NCI-H226 (cell line): ENCODE data around the gene FIGLA.

ENCODE experiments used
- DNase-seq: peaks from one replicate; pipeline ENCODE4 v3.0.0-alpha.2; 2015

Gene FIGLA

GRCh38 chr2:70769450-70769849 is 21.0 kb downstream of the FIGLA start:
- DNase-seq, result no peak

DNA sequence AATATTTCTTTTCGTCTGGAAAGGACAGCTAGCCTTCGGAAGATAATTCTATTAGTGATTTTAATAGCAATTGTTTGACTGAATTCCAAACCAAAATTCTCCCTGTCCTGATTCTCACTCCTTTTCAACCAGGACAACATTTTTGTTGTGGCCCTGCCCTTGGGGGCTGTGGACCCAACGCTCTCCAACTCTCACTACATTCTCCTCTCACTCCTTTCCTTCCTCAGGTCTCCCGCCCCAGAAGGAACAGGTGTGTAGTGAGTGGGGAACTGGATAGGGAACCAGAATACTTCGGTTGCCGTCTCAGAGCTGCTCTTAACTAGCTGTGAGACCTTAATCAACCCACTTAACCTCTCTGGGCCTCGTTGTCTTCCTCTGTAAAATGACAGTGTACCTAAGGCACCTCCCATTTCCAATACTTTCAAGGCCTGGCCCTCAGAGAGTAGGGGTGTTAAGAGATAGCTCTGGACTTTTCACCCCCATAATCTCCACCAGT is 21.8 kb downstream of the FIGLA start:
- no peak for DNase-seq

DNA sequence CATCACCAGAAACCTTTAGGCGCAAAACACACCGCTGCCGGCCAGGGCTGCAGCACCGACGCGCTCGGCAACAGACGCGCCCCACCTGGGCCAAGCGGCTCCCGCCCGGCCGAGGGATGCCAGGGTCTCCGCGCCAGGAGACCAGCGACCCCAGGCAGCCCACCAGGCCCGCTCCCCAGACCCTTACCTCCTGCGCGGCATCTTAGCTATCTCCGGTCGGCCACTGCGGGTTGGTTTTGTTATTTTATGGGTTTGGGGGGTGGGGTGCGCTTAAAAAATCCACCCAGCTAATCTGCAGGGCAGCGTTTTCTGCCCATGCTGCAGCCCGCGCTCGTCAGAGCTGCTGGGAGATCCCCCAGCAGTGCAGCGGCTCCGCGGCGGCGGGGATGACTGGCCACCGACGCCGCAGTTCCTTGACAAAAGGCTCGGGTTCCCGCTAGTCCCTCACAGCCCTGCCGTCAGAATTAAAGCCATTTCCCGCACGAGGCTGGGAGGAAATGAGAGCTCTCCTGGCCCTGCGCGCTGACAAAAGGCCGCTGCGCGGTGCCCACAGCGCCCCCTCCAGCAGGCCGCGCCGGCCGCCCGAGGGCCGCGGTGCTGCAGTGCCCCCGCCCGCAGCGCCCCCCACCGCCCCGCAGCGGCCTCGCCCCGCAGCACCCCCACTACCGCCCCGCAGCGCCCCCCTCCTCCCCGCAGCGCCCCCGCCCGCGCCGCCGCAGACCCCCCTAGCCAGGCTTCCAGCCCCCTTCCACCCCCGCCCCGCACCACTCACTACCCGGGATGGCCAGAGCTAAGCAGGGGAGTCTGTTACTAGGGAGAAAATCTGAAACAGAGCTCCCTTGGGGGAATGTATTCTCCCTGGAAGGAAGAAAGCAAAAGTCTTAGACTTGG is 22.5 kb downstream of the FIGLA start, which contains the start of gene ADD2:
ADD2 (minus strand) TSS at position 502 of the 891 bp plus-strand sequence. CDS start 61,792 bp downstream, outside the sequence.
- peak; percentile 62 for DNase-seq

DNA sequence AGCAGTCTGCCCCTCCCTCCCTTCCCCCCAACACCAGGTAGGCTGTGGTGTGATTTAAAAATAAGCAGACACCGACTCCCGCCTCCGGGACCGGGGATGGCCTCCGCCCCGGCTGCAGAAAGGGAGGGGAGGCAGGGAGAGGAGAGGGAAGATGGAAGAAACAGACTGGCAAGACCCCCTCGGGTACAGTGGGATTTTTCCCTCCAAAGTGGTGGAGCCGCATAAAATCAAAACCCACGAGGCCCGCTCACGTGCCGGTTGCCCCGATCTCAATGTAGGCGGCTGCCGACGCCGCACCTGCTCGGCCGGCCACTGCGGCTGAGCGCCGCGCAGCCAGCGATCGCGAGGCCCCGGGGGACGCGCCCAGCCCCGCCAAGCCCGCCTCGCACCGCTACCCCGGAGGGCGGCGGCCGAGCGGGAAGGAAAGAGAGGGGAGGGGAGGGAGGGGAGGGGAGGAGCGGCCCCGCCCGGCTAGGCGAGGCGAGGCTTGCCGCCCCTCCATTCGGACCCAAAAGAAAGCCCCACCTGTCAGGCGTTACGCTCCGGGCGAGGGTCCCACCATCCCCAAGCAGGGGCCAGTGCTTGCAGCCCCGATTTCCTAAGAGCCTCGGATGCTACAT is 23.3 kb downstream of the FIGLA start:
- DNase-seq, result peak; percentile 6

DNA sequence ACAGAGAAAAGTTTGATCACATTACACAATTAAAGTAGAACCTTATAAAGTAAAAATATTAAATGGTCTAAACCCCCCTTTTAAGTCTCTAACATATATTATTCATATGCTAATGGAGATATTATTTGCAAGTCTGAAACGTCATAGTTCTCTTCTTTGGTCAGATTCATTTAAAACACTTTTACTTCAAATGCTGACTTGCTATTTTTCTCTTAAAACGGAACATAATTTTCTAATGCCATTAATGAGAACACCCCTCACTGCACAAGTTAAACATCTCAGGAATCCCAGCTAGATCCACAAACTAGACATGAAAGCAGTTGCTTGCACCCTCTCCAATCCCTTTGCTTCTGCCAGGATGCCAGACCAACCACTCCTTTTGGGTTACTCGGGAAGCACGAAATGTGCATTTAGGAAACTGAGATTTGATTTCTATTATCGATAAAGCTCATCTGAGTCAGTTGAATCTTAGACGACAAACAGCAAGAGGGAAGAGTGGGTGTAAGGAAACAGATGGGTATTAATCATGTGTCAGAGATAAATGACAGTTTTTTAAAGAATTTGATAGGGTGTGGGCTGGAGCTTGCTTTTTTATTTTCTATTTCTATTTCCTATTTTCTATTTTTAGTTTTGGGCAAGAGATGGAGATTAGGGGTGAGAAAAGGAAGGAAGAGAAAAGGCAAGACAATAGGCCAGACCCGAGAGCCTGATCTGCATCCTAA is 23.9 kb downstream of the FIGLA start:
- DNase-seq, result no peak

DNA sequence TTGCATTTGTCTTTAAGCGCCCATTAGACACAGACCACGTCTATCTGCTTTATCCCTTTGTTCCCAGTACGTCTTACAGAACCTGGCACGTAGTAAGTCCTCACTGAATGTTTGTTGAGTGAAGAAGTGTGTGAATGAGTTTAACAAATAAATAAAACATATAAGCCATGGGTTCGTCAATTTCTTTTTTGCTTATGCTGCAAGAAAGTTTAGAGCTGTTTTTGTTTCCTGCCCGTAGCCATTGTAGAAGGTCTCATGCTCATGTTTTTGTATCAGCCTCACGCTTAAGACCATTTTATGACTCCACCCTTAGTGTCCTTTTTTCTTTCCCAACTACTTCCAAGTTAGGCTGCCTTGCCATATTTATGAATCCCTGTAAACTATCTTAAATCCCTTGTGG is 24.9 kb downstream of the FIGLA start:
- DNase-seq, result no peak

DNA sequence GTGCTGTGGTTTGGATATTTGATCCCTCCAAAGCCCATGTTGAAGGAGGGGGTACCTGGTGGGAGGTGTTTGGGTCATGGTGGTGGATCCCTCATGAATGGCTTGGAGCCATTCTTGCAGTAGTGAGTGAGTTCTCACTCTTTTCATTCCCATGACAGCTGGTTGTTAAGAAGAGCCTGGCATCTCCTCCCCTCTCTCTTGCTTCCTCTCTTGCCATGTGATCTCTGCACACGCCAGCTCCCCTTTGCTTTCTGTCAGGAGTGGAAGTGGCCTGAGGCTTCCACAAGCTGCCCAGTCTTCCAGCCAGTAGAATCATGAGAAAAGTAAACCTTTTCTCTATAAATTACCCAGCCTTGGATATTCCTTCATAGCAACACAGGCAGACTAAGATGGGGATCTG is 31.0 kb downstream of the FIGLA start:
- DNase-seq, result no peak

- no peak for DNase-seq
Observed at GRCh38 chr2:70757966-70758365, 32.5 kb downstream of the FIGLA start.

- no peak for DNase-seq
Observed at GRCh38 chr2:70757360-70757759, 33.1 kb downstream of the FIGLA start.

DNA sequence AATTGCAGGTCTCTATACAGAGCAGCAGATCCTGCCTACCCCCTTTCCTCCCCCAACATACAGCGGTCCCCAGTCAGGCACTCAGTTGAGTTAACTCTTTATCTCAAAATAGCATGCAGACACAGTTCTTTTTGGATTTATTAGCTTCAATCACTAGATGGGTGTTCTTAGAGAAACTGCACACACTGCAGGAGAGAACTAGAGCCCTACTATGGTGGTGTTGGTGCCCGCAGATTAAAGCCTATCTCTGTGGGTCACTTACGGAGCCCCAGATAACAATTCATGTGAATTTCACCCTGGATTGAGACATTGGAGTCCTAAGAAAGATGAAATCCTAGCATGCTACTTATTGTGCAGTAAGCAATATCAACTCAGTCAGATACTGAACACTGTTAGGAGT is 34.3 kb downstream of the FIGLA start:
- DNase-seq, result no peak

- DNase-seq, result no peak
Observed at GRCh38 chr2:70753902-70754301, 36.5 kb downstream of the FIGLA start.

DNA sequence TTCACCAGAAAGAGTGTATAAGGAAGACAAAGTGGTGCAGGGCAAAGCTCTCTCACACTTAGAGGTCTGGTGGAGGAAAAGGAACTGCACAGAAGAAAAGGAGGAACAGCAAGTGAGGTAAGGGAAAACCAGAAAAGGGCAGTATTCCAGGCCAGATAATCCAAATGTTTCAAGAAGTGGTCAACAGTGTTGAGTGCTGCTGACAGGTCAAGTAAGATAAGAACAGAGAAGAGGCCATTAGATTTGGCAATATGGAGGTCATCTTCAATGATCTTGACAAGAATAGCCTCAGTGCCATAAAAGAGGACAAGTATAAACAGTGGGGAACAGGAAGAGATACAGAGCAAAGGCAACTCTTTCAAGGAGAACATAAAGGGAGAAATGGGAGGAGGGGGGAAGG is 37.4 kb downstream of the FIGLA start:
- no peak for DNase-seq

DNA sequence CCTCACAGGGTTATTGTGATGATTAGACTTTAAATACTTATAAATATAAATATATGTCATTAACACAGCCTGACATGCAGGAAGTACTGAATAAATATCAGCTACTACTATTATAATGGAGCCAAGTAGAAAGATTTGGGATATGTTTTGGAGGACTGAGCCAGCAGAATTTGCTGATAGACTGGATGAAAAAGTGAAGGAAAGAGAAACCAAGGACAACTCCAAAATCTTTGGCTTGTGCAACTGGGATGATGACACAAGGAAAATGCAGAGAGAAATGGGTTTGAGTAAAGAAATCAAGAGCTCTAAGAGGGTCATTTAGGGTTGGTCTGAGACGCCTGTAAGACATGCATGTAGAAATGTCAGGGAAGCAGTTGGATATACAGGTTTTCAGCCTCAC is 38.0 kb downstream of the FIGLA start:
- DNase-seq, result no peak

DNA sequence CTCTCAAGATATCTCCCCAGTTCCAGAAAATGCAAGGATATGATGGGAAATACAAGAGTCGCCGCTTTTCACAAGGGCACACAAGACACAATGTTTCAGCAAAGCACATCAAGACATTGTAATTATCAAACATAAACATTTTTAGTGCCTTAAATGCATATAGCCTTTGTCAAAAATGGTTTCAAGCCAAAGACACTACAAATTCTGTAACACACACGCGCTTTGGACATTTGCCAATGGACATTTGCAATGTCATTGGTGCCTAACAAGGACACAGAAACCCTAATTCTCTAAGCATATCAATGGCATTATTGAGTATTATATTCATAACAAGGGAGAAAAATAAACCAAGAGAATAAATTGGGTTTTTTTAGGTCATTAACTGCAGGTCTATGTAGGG is 38.6 kb downstream of the FIGLA start:
- DNase-seq, result no peak

- DNase-seq, result no peak
Observed at GRCh38 chr2:70750320-70750719, 40.1 kb downstream of the FIGLA start.

DNA sequence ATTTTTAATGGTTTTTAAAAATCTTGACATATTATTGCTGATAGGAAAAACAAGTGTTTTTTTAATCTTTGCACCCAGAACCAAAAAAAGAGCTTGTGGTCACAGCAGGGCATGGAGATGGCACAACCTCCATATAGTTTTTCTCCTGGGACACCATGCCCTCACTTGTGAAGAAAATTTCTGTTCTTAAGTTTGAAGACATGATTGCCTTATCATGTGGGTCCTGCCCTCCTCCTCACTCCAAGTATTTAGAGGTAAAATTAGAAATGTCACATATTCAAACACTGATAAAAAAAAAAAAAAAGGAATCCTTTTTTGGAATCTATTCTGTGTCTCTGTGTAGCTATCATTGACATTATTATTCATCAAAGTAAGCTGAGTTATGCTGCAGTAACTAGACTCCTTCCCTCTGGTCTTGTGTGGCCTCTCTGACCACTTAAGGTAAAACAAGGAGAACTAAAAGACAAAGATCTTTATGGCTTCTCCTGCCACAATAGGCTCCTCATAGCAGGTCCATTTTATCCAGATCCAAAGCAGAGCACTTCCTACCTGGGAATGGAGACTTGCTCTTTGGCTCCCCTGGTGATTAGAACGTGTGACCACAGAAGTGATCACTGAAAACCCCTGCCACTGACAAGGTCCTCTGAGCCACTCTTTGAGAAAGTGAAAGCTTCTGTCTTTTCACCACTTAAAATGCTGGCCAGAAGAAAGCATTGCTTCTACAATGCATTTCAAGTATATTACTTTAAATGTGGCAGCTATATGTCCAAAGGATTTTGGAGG is 42.2 kb downstream of the FIGLA start:
- DNase-seq, result no peak

- DNase-seq, result no peak
Observed at GRCh38 chr2:70747284-70747683, 43.2 kb downstream of the FIGLA start.

DNA sequence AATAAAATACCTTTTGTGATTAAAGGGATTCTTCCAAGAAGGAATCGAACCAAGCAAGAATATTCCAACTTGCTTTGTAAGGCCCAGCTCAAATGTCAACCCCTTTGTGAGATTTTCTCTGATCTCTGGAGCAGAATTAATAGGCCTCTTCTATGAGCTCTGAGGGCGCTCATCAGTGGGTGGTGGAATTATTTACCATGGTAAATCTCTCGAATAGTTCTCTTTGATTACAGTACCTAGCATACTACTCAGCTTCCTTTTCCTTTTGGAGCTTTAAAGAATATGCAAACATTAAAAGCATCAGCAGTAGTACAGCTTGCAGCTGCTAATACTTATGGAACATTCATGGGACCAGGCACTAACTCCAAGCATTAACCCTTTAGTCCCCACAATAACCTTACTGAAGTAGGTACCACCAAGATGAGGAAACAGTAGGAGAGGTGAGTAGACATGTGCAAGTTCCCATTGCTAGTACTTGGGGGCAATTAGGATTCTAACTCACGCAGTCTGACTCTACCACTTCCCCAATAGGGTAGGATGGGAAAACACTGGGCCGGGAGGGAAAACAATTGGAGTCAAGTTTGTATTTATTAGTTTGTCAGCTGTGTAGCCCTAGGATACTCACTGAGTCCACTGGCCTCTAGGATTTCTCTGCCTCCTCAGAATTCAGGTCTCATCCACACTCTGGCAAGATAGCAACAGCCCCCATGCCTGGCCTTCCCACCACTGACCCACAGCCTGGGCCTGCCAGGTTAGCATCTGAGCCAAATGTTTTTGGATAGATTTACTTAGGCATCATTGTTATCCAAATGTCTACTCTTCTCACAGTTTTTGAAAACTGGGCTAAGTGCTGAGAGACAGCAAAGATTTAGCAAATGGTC is 44.1 kb downstream of the FIGLA start:
- no peak for DNase-seq

DNA sequence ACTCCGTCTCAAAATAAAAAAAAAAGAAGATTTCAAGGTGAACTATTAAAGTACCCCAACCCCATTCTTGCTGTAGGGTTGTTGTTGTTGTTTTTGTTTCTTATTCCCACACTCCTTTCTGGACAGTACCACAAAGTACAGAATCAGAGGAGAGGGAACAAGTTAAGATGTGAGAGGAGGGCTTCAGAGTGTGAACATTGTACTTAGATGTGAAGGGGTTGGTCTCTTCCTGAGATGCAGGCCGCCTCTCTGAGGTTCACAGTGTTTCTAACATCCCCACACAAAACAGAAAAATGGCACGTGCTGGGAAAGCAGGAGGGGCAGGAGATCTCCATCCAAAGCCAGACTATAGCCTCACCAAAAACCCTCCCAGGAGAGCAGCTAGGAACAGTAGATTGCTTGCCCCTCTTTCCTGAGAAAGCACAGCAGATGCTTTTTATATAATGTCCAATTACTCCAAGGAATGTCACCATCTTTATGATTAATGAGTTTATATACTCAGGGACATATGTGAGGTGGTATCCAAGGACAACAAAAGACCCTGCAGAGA is 45.1 kb downstream of the FIGLA start:
- no peak for DNase-seq

GRCh38 chr2:70744397-70744796 is 46.0 kb downstream of the FIGLA start:
- DNase-seq, result no peak

GRCh38 chr2:70743677-70744076 is 46.8 kb downstream of the FIGLA start:
- DNase-seq, result no peak
